Measurements from ENCODE around the gene TAS2R16. TPM values are rescaled to one million over a fixed set of nuclear protein-coding genes. Genes with fewer than 3 reads are reported as not detected.

Gene TAS2R16, protein sequence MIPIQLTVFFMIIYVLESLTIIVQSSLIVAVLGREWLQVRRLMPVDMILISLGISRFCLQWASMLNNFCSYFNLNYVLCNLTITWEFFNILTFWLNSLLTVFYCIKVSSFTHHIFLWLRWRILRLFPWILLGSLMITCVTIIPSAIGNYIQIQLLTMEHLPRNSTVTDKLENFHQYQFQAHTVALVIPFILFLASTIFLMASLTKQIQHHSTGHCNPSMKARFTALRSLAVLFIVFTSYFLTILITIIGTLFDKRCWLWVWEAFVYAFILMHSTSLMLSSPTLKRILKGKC
- total RNA-seq = not detected in 2 replicates

GRCh38 chr7:122995600-122995999, at the start of gene TAS2R16:
Gene TAS2R16 (minus strand): TSS chr7:122995700. CDS start chr7:122995634, 66 bp downstream.

Other genes starting within 250 kb of the TAS2R16 start
- gene CADPS2, start 109.2 kb downstream of the TAS2R16 start, total RNA-seq = 25.3 and 29.1 TPM in 2 replicates
- not detected in 2 replicates for gene SLC13A1, start 204.3 kb upstream of the TAS2R16 start, total RNA-seq

All from smooth muscle cell of trachea (primary cell).